ENCODE results near the gene SLC22A4.
A peak's percentile ranks its signal among the peaks of the same experiment; 100 is the strongest.

DNA sequence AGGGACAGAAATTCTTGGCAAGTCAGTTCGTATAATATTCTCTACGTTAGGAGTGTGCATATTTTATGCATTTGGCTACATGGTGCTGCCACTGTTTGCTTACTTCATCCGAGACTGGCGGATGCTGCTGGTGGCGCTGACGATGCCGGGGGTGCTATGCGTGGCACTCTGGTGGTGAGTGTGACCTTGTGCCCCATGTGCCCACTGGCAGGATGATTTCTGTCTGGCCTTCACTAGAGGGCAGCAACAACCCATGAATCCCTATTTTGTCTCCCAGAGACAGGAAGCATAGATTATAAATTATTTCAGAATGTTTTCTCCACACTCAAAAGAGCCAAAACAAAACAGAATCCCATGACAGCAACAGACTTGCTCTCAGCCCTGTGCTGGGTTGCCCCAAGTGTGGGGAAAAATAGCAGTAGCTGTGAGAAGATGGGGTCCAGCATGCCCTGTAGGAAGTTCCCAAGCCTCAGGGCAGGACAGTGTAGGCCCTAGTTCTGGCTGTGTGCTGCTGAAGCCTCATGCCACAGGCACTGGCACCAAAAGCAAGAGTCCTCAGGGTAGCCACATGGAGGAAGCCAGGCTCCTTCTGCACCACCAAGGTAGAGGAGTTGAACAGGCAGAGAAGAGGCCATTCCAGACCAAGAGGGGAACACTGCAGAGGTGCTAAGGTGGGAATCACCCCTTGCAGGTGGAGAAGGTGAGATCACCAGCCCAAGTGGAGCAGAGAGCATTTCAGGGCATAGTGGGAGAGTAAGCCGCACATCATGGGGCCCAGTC is 91.3 kb downstream of the SLC22A4 start:
- peak in 2 of 3 experiments; percentile 48 to 69 for TF ChIP-seq CTCF (optimal IDR thresholded peaks at IDR 0.05 in 1 of 3, IDR thresholded peaks at IDR 0.05 in 1 of 3, conservative IDR thresholded peaks at IDR 0.05 in 1 of 3; ENCODE audit: extremely low read depth in 1 of 3, insufficient read depth in 2 of 3, low read length in 3 of 3)
- TF ChIP-seq EZH2 (IDR thresholded peaks at IDR 0.05; ENCODE audit: low read length): no peak
